Activated CD4-positive, alpha-beta T cell treated with anti-CD3 and anti-CD28 coated beads, Interleukin-10, Interleukin-2, amounts not matched to agents 100 ng/mL and 50 ng/mL, durations not matched to agents 16 hours and 8 hours (primary cell): ENCODE results near the gene PEX5L.
"Not testable (repeated sequence)": the region's sequence is repeated elsewhere in the genome, so short reads cannot be mapped to it uniquely, and the experiment has no call there.

ENCODE experiments used
- DNase-seq: peaks from one replicate; pipeline ENCODE4 v3.0.0-alpha.2; 2020

Gene PEX5L

DNA sequence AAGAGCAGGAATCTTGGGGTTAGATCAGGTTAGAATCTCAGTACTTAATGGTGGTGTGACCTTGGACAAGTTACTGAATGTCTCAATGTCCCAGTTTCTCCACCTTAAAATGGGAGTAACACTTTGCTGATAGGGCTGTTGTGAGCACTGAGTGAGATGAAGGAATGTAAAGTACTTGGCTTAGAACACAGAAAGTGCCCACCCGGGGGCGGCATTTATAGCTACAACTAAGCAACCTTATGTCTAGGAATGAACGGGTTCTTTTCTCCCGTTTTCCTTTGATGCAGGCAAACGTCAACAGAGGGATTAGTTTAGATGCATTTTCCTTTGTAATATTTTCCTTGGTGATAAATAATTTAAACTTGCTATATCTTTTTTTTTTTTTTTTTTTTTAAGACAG lies 207.3 kb downstream of the PEX5L start:
- DNase-seq: no peak

DNA sequence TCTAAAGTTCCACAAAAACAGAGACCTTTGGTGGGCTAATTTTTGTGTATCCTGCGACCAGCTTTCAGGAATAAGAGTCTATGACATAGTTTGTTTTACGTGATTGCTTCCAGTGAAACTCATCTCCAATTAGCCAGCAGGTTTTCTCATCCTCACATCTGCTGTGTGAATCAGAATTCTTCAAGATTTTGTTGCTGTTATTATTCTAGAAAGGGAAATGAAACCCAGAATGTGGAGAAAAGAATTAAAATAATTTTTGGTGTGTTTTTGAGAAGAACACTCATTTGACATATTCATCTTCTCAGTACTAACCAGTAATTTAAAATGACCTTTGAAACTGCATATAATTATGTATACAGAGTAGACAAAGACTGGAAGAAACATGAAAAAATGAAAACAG lies 208.0 kb downstream of the PEX5L start:
- DNase-seq: no peak

DNA sequence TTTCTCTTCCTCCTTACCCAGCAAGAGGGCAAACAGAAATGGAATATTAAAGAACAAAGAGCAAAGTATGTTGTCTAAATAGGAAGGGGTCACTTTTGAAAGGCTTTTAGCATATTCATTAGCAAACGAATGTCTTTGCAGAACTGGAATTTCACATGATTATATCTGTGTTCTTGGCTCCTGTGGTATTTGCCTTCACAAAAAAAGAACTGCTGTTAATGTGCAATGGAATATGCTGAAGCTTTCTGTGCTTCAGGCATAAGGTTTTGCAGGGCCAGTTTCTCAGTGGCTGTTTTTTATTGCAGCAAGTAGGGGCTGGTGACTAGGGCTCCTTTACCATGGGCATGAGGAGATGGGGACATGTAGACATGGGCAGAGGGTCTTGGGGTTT lies 210.5 kb downstream of the PEX5L start:
- DNase-seq: no peak

DNA sequence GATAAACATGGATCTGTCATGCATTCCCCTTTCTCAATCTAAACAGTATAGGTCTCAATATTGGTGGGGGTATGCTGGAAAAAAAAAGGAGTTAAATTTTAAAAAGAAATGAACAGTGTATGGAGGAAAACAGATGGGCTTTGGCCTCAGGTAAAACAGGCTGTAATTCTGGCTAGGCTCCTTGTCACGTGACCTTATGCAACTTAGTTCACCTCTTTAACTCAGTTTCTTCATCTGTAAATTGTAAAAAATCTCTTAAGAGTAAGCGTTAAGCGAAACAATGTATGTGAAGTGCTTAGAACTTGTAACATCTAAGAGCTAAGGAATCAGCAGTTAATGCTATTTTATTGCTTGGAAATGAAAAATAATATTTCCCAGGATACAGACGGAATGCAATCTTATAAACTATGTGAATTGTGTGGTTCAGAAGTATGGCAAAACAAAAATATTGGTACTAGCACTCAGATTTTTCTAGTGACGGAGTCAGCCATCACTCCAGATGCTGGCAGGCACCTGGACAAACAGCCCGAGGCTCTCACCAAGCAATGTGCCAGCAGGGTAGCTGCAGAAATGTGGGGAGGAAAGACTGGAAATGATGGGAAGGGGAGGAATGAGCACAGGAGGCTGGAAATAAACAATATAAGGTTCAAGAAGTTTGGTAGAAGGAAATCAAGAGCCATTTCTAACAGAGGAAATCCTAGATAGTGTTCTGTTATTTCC lies 211.1 kb downstream of the PEX5L start:
- DNase-seq: no peak

DNA sequence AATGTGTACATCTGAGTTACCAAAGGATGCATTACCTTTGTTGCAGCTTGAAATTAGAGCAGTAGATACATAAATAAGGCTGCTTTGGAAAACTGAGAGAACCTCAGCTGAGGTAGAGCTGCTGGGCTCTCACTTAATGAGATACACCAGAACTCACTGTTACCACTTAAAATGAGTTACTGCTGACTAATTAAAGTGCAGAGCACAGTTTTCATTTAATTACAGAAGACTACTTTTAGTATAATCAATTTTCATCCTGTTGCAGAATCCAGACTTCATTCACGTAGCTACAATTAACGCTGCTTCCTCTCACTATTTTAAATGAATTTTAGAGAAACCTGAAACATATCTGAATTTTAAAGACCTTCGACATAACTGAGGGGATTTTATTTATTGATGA lies 214.4 kb downstream of the PEX5L start:
- no peak for DNase-seq

DNA sequence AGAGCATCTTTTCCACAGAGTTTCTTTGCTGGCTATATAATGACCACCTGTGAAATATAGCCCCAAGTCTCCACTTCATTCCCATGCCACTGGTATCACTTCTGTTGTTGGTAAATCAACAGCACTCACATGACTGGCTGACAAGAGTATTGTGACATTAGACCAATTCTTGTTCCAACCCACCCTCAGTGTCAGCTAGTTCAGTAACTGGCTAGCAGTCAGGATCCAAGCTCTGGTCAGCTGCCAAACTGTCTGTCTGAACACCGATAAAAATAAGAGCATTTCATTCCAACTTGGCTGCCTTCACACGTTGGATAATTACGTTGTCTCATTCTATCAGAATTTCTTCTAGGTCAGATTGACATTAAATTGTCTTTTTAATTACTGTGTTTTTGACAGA lies 217.4 kb downstream of the PEX5L start:
- no peak for DNase-seq

DNA sequence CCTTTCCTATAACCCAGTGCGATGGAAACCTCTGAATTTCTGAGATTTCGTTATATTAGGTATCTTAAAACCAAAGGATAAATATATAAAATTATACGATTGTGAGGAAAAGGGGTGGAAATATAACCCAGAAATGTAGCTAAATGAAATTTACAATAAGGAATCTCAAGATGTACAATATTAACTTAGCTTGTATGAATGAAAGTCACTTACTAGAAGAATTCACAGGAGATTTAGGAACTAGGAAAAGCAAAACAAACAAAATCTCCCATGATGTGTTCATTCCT lies 224.7 kb downstream of the PEX5L start:
- no peak for DNase-seq

DNA sequence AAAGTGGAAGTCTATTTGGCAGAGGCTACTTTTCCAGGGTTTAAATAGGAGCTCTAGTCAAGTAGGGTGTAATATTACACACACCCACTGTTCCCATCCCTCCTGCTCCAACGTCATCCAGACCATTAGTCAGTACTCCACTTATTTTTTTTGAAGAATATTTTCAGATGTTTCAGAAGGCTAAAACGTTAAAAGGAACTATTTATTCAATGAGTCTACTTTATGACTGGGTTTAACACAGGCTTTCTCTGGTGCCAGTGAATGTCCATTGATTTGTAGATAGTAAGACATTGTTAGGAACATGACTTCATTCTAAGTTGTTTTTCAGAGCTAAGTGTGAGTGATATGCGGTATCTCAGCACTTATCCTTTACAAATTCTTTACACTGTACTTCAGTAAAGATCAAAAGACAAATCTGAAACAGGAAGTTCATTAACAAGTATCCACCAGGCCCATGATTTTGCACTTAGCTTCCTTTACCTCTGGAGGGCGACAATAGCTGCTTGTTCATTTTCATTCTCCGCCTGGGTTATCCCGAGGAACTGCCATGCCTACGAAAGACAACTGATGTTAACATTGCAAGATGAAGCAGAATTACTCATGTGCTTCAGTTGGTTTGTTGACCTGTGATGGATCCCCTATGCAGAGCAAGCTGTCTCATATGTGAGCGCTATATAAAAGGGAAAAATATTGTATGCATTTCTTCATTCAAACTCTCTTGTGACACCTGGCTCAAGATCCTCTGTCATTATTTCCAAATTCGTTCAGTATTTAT lies 225.2 kb downstream of the PEX5L start:
- peak; percentile 54 for DNase-seq

DNA sequence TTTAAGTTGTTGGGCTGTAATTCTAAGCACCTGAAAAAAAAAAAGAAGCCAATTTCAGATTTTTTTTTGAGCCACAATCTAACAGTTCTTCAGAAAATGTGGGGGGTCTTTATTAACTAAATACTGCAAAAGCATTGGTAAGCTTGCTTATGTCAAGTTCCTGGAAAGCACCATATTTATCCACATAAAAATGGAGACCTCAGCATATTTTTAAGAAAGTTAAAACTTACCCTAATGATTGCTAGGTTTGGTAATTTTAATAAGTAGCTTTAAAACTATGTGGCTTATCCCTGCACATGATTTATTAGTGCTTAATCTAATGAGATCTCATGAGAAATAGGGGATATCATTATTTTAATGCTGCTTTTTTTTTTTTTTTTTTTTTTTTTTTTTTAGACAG lies 227.1 kb downstream of the PEX5L start:
- DNase-seq: no peak

DNA sequence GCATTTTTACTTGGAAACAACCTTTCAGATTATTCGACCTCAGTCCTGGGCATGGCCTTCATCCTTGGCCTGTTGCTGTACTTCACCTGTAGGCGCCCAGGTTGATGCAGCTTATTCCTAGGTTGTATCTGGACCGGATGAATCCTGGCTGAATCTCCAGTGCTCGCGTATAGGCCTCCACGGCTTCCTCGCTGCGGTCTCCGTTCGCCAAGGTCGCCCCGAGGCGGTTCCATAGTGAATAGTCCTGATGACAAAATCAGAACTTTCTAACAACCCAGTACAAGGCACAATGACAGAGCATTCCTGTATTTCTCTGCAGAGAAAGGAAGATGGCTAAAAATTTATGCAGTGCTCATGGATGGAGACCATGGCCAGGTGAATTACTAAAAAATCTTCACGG lies 229.1 kb downstream of the PEX5L start:
- DNase-seq: no peak

DNA sequence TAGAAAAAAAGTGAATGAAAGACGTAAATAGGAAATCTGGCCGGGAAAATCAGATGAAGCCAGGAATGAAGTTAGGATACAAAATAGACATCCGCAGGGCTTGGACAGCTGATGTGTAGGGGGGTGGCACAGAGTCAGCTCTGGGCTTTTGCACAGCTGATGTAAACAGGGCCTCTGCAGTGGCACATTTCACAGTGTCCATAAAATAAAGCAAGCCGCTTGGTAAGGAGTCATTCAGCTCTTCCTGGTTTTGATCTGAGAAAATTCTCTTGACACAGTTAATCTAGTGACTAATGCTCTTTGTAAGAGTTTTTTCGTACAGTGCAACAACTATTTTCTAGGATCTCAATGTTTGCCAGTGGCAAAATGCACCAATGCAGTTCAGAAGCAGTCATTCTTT lies 230.6 kb downstream of the PEX5L start:
- DNase-seq: no peak

DNA sequence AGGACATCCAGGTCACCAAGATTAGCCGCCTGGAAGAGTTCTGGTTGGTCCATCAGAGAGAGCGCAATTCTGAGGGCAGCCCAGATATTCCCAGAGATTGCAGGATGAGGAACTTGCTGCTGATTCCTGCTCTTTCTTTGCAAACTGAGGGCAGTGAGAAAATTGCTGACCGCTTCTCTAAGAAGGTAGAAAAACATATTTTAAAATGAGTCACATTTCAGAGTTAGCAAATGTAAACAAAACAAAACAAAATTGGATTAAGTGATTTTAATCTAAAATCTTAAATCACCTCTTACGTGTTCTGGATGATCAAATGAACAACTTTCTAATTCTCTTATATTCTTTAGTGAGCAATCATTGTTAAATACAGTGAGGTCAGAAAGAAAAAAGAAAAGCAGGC lies 234.9 kb downstream of the PEX5L start:
- no peak for DNase-seq

DNA sequence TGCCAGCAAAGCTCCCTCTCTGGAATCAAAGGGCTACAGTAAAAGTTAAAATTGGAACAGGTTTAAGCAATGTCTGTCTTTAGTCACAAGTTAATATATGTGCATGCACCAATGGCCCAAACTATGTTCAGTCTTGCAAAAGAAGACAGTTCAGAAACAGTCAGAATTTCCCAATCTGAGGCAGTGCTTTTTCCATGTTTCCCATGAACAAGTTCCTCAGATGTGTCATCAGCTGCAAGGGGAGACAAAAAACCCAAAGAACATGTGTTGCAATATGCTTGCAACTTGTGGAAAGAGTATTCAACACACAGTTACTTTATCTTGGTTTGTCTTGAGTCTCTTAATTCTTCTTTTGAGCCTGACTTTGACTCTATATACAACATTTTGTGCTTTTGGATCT lies 235.5 kb downstream of the PEX5L start:
- DNase-seq: no peak

DNA sequence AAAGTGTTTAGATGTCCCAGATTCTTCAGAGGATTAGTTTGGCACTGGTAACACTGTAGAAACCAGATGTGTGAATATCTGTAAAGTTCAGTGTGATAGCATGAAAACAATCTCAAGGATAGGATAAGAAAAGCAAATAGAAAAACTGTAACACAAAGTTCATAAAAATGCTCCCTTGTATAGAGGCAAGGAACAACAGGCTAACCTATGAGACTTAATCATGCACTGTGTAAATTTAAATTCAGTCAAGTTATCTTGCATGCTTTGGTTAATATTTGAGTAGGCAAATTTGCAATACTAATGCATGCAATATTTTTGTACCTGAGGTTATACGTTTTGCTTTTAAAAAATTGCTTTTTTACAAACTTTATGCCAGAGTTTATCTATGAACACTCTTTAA lies 239.5 kb downstream of the PEX5L start:
- DNase-seq: no peak

DNA sequence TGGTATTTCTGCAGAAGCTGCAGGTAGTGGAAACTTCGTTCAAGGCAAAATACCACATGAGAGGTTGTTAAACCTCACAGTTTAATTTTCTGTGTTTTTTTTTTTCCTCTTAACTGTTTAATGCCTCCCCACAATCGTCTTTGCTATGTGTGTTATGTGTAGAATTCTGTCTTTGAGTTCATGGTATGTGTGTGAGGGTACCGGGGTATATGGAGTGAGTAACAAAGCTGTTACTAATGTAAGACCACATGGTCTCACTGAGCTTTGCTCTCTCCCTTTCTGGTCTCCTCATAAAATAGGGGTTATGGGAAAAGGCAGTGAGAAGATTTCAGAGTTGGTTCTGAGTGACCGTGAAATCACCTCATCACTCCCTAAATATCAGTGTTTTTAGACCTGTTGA lies 240.3 kb downstream of the PEX5L start:
- DNase-seq: no peak

DNA sequence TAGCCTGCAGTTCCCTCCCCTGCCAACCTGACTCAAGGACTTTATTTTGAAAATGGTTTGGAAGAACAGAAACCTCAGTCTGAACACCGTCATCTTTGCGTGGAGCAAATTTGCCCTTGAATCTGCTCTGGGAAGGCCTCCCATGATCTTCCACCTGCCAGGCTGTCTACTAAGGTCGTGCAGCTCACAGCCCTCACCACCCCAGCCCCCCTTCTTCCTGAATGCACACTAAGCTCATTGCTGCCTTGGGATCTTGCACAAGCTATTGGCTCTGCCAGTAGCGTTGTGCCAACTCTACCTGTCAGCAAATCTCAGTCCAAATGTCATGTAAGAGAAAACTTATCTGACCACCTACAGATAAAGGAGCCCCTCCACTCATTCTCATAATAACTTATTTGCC lies 242.4 kb downstream of the PEX5L start:
- DNase-seq: no peak

DNA sequence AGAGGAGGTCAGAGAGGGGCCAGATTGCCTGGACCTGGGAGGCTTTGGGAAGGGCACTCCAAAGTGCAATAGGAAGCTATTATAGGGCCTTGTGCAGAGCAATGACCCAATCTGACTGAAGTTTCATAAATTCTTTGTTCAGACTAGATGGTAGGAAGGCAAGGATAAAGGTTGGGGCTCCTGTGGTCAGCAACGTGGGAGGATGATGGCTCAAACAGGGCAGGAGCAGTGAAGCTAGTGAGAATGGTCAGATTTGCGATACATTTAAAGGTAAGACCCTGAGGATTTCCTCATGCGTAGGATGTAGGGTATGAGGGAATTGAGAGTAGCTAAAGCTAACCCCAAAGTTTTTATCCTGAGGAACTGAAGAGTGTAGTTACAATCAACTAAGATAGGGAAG lies 244.9 kb downstream of the PEX5L start:
- DNase-seq: no peak

DNA sequence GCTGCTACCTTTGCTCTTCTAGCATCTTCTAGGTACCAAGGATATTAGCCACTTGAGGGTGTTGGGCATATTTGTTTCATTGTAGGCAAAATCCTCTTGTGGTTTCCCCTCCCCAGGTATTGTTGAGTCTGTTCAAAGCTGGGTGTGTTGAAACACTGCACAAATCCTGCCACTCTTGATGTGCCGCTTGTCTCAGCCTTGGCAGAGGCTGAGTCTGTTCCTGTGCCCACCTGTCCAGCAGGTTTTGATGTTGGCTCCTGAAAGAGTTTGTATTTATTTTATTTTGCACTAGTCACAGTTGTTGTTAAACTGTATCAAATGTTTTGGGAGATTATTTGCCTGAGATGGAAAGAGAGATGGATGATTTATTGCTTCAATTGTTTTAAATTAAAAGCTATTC lies 247.7 kb downstream of the PEX5L start:
- DNase-seq: no peak

DNA sequence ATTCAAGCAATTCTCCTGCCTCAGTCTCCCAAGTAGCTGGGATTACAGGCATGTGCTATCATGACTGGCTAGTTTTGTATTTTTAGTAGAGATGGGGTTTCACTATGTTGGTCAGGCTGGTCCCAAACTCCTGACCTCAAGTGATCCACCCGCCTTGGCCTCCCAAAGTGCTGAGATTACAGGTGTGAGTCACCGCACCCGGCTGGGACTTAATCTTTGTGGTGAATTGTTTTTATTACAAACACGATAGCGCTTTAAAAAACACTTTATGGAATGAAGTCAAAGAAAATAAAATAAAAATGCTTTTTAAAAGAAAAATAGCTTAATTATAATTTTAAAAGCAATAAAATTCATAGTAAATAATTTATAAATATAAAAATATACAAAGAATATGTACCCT lies 253.9 kb downstream of the PEX5L start:
- not testable (repeated sequence) for DNase-seq

DNA sequence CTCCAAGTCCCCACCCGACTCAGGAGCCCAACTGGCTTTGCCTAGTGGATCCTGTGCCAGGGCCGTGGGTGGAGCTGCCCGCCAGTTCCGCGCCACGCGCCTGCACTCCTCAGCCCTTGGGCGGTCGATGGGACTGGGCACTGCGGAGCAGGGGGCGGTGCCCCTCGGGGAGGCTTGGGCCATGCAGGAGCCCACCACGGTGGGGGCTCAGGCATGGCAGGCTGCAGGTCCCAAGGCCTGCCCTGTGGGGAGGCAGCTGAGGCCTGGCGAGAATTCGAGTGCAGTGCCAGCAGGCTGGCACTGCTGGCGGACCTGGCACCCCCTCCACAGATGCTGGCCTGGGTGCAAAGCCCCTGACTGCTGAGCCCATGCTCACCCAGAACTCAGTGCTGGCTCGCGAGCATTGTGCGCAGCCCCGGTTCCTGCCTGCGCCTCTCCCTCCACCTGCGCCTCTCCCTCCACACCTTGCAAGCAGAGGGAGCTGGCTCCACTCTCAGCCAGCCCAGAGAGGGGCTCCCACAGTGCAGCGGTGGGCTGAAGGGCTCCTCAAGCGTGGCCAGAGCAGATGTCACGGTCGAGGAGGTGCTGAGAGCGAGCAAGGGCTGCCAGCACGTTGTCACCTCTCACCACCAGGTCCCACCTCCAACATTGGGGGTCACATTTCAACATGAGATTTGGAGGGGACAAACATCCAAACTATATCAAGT lies 261.2 kb downstream of the PEX5L start:
- no peak for DNase-seq

DNA sequence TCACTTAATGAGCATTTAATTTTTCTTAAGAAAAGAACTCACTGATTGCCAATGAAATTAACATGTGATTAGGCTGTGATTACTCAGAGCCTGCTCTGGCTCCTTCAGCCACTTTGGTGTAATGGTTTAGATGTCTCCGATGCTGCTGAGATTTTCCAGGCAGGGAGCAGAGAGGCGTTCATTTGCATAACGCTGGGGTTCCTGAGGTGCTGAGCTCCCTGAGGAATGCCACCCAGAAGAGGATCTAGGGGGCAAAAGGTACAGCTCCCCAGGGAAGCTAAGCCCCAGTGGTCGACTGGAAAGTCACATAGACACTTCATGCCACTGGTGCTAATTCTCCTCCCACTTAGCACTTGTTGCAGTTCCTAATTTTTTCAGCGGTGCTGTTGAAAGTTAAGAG lies 264.4 kb downstream of the PEX5L start:
- DNase-seq: no peak

DNA sequence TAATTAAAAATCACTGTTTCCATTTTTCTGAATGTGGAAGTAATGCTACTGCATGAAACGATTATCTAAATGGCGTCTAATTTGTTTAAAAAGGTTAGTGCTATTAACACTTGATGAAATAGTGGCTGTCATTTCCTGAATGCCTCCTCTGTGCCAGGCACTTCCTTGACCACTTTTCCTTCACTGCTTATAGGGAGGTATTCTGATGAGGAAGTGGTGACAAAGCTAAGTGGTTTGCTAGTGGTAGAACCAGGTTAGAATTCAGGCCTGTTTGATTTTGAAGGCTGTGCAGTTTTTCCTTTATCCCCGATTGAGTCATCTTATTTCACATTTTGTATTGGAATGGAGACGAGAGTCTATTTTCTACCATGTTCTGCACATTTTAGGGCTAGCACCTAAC lies 264.9 kb downstream of the PEX5L start:
- no peak for DNase-seq

DNA sequence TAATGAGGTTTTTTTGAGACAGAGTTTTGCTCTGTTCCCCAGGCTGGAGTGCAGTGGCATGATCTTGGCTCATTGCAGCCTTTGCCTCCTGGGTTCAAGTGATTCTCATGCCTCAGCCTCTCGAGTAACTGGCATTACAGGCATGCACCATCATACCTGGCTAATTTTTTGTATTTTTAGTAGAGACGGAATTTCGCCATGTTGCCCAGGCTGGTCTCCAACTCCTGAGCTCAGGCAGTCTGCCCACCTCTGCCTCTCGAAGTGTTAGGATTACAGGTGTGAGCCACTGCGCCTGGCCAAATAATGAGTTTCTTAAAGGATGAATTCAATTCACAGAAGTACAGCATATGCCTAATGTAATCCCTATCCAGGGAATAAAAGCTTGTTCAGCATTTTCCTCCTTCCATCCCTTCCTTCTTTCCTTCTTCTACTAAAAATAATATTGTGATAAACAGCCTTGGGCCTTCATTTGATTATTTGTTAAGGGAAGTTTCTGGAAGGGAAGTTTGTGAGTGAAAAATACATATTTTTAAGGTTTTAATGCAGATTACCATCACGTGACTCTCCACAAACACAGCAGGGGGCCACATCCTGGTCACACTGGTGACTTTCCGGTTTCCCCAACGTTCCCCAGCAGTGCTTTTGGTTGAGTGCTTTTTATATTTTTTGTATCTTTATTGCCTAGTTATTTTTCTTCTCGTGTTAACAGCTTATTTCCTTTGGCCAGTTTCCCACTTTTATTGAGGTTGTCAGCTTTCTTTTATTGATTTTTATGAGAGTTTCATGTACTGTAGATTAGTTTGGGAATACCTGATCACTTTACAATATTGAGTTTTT lies 267.1 kb downstream of the PEX5L start:
- no peak for DNase-seq

DNA sequence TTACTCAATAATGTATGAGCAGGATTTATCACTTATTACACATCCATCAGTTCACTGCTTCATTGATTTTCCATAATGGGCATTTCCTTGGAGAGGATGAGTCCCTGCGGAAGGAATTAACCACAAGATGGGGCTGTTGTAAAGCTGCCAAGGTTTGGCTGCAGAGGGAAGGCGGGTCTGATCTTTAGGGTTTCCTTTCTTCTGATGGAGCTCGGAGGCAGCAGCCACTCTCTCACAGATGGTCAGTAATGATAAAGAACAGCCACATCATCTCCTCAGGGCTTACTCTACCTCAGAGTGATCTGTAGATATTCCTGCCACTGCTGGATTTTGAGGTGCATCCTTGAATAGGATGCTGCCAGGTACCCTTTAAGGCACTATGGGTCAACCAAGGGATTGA lies 268.7 kb downstream of the PEX5L start:
- no peak for DNase-seq
